CD4-positive, alpha-beta memory T cell (primary cell): ENCODE data around the gene COPZ2. TPM values are rescaled to one million over a fixed set of nuclear protein-coding genes. Genes with fewer than 3 reads are reported as not detected.

Experiments used
- CTCF ChIA-PET: fragments of 350-600 bp; sonication (Branson Sonifier 250); formaldehyde crosslinking; loops from one replicate; lab custom pipeline; 2021; ENCODE audit warnings: inconsistent platforms; ENCODE audit not compliant: partially characterized antibody; lab: Charles Lee
- POLR2A ChIA-PET: fragments of 350-600 bp; sonication (Branson Sonifier 250); formaldehyde crosslinking; loops from one replicate; lab custom pipeline; 2021; ENCODE audit not compliant: partially characterized antibody; lab: Charles Lee
- DNase-seq, 5 donors: peaks; one replicate each; pipeline versions ENCODE4 v3.0.0 to v3.0.0-alpha.2; 2020 to 2022; ENCODE audit warnings: mixed read lengths in 1 of 5
- H3K27ac ChIP-seq: one replicate; pipeline ENCODE4 v1.7.0; 2013; ENCODE audit warnings: low read depth, low read length
- H3K27me3 ChIP-seq: 2 replicates; pipeline ENCODE4 v1.7.0; 2013; ENCODE audit warnings: mild to moderate bottlenecking, low read length, moderate library complexity; ENCODE audit not compliant: insufficient read depth
- H3K36me3 ChIP-seq: 2 replicates; pipeline ENCODE4 v1.7.0; 2013; ENCODE audit warnings: mild to moderate bottlenecking, low read length, moderate library complexity; ENCODE audit not compliant: insufficient read depth
- H3K4me1 ChIP-seq: 2 replicates; pipeline ENCODE4 v1.7.0; 2013; ENCODE audit warnings: mild to moderate bottlenecking, low read length, moderate library complexity; ENCODE audit not compliant: insufficient read depth
- H3K4me3 ChIP-seq, 2 donors: one replicate each; pipeline ENCODE4 v1.7.0; 2013; ENCODE audit warnings: low read length in 2 of 2, mild to moderate bottlenecking in 1 of 2
- H3K9me3 ChIP-seq, 2 donors: one replicate each; pipeline ENCODE4 v1.7.0; 2013; ENCODE audit warnings: low read length in 2 of 2, control low read depth in 1 of 2; ENCODE audit not compliant: control insufficient read depth in 1 of 2
- H3K27ac Mint-ChIP-seq, 7 donors: one replicate each; pipeline ENCODE4 v1.8.0; 2020 to 2021; ENCODE audit warnings: mixed read lengths in 7 of 7, mild to moderate bottlenecking in 6 of 7, inconsistent platforms in 3 of 7, moderate library complexity in 3 of 7
- H3K27me3 Mint-ChIP-seq, 2 donors: one replicate each; pipeline ENCODE4 v1.8.0; 2020 to 2021; ENCODE audit warnings: mixed read lengths in 2 of 2
- H3K36me3 Mint-ChIP-seq, 2 donors: one replicate each; pipeline ENCODE4 v1.8.0; 2020 to 2021; ENCODE audit warnings: mixed read lengths in 2 of 2, inconsistent platforms in 1 of 2, mild to moderate bottlenecking in 1 of 2
- H3K4me1 Mint-ChIP-seq, 4 donors: one replicate each; pipeline ENCODE4 v1.8.0; 2020 to 2021; ENCODE audit warnings: mixed read lengths in 4 of 4, mild to moderate bottlenecking in 1 of 4
- H3K4me3 Mint-ChIP-seq, 8 donors: one replicate each; pipeline ENCODE4 v1.8.0; 2020 to 2021; ENCODE audit warnings: mixed read lengths in 8 of 8, mild to moderate bottlenecking in 7 of 8, moderate library complexity in 6 of 8, inconsistent platforms in 3 of 8
- H3K9me3 Mint-ChIP-seq, 8 donors: one replicate each; pipeline ENCODE4 v1.8.0; 2020 to 2021; ENCODE audit warnings: mixed read lengths in 8 of 8, mild to moderate bottlenecking in 5 of 8, inconsistent platforms in 3 of 8, moderate library complexity in 1 of 8
- intact Hi-C: fragments of 100-400 bp; cut with micrococcal nuclease; formaldehyde crosslinking; loops from one replicate; pipeline ENCODE4 v1.15.1; 2023
- polyA plus RNA-seq, 2 donors: library from polyadenylated mRNA; unstranded; fragments of 300-500 nt; fragmentation: Illumina TruSeq; gene quantifications; one replicate each; pipeline ENCODE4 v1.2.3, GENCODE V29; 2021
- total RNA-seq, 2 experiments: library from RNA; stranded (reverse); gene quantifications; one replicate each; pipeline ENCODE4 v1.2.3, GENCODE V29; 2021

COPZ2 gene
- total and polyA plus RNA-seq, 4 experiments from 2014 or later = 1.6 to 2.0 (median 1.9) TPM

DNA sequence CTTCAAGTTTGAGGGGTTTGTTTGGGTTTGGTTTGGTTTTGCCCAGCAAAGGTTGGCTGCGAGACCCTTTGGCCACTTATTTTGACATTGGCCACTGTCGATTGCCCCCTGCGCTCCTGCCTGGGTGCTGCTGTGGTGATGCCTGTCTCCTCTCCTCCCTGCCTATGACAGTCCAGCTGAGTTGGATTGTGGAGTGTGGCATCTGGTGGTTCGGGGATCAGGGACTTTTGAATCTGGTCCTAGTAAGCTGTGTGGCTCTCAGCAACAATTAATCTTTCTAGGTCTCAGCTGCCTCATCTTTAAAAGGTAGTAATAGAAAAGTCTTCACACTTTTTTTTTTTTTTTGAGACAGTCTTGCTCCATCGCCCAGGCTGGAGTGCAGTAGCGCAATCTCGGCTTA, 39.6 kb downstream of the COPZ2 start:
- Histone ChIP-seq H3K4me3 (no peak overlapping the region), H3K27ac (no peak overlapping the region), H3K27me3 (no peaks in the 10 kb centered on the region), H3K9me3 (no peaks in the 10 kb centered on the region), H3K36me3 (no peaks in the 10 kb centered on the region), H3K4me1 (peaks cover 3% of the 10 kb centered on the region)
- Mint-ChIP-seq H3K36me3 (no peaks in the 10 kb centered on the region), H3K4me1 (peaks cover 0 to 5% (median under 1%) of the 10 kb centered on the region in 4 donors), H3K27ac (no peak overlapping the region), H3K9me3 (no peaks in the 10 kb centered on the region), H3K27me3 (peaks cover 0 to 9% of the 10 kb centered on the region in 2 donors), H3K4me3 (no peak overlapping the region)
- POLR2A ChIA-PET = no interaction called here
- no peak for DNase-seq
- intact Hi-C loops = no loop called here
- CTCF ChIA-PET = no interaction called here

GRCh38 chr17:47997586-47997985, 40.0 kb downstream of the COPZ2 start:
- CTCF ChIA-PET = no interaction called here
- no peak overlapping the region for H3K27ac ChIP-seq
- no peaks in the 10 kb centered on the region for H3K36me3 ChIP-seq
- Mint-ChIP-seq H3K36me3 (no peaks in the 10 kb centered on the region), H3K4me3 (no peak overlapping the region), H3K9me3 (no peaks in the 10 kb centered on the region), H3K4me1 (peaks cover 0 to 5% (median under 1%) of the 10 kb centered on the region in 4 donors), H3K27me3 (peaks cover 0 to 5% of the 10 kb centered on the region in 2 donors), H3K27ac (no peak overlapping the region)
- no peaks in the 10 kb centered on the region for H3K9me3 ChIP-seq
- intact Hi-C loops = no loop called here
- no peaks in the 10 kb centered on the region for H3K4me1 ChIP-seq
- H3K4me3 ChIP-seq = no peak overlapping the region
- H3K27me3 ChIP-seq = no peaks in the 10 kb centered on the region
- DNase-seq = no peak
- POLR2A ChIA-PET = interaction anchor here (0.6 kb wide), 1 partner anchor 19 kb away, joined by 3 read pairs; no protein-coding TSS in a partner anchor

- intact Hi-C loops = no loop called here
- ChIA-PET POLR2A (no interaction called here), CTCF (interaction anchor here (0.6 kb wide), 1 partner anchor 154 kb away, joined by 3 read pairs; no protein-coding TSS in a partner anchor)
- Mint-ChIP-seq H3K36me3 (no peaks in the 10 kb centered on the region), H3K4me3 (no peak overlapping the region), H3K9me3 (no peaks in the 10 kb centered on the region), H3K27me3 (peaks cover 0 to 5% of the 10 kb centered on the region in 2 donors), H3K4me1 (peaks cover 0 to 5% (median under 1%) of the 10 kb centered on the region in 4 donors), H3K27ac (no peak overlapping the region)
- no peaks in the 10 kb centered on the region for H3K4me1 ChIP-seq
- no peaks in the 10 kb centered on the region for H3K36me3 ChIP-seq
- DNase-seq = no peak
- H3K27me3 ChIP-seq = no peaks in the 10 kb centered on the region
- H3K9me3 ChIP-seq = no peaks in the 10 kb centered on the region
- H3K4me3 ChIP-seq = no peak overlapping the region
- H3K27ac ChIP-seq = no peak overlapping the region
Observed at GRCh38 chr17:47996201-47996600, 41.4 kb downstream of the COPZ2 start.

DNA sequence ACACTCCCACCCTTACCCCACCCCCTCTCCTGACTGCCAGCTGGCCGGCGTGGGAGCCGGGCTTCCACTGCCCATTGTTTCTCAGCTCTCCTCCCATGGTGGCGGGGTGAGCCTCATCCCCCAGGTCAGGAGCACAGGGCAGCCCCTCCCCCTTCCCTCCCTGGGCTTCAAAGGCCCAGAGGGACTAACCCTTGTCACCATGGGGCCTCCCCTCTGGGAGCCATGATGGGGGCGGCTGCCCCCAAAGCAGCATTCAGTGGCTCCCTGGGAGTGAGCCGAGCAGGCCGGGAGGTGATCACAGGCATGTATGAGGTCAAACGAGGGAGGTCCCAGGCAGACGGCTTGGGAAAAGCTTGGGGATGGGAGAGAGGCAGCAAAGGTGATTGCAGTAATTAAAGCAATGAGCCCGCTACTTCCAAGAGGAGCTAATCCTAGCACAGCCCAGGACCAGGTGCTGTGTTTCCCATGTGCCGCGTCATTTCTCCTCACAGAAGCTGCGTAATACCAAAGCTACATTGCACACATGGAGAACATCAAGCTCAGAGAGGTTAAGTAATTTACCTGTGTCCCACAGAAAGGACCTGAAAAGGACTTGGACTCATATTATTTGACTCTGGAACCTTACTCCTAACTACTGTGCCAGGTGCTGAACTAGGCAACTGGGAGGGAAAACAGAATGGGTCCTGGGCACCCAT, 42.2 kb downstream of the COPZ2 start:
- H3K27me3 Mint-ChIP-seq = peaks cover 0 to 5% of the 10 kb centered on the region in 2 donors
- CTCF ChIA-PET = interaction anchor here (0.6 kb wide), 1 partner anchor 153 kb away, joined by 3 read pairs; no protein-coding TSS in a partner anchor
- DNase-seq = no peak
- no peak overlapping the region for H3K4me3 Mint-ChIP-seq
- H3K9me3 Mint-ChIP-seq = no peaks in the 10 kb centered on the region
- H3K27ac ChIP-seq = no peak overlapping the region
- intact Hi-C loops = no loop called here
- H3K36me3 Mint-ChIP-seq = no peaks in the 10 kb centered on the region
- H3K4me3 ChIP-seq = no peak overlapping the region
- POLR2A ChIA-PET = no interaction called here
- H3K27me3 ChIP-seq = no peaks in the 10 kb centered on the region
- no peak overlapping the region for H3K27ac Mint-ChIP-seq
- no peaks in the 10 kb centered on the region for H3K9me3 ChIP-seq
- H3K4me1 ChIP-seq = no peaks in the 10 kb centered on the region
- H3K4me1 Mint-ChIP-seq = peaks cover 0 to 5% (median under 1%) of the 10 kb centered on the region in 4 donors
- H3K36me3 ChIP-seq = no peaks in the 10 kb centered on the region

GRCh38 chr17:47994724-47995123, 42.9 kb downstream of the COPZ2 start:
- no peaks in the 10 kb centered on the region for H3K9me3 Mint-ChIP-seq
- Histone ChIP-seq H3K27me3 (no peaks in the 10 kb centered on the region), H3K36me3 (no peaks in the 10 kb centered on the region), H3K4me3 (no peak overlapping the region), H3K27ac (no peak overlapping the region), H3K4me1 (no peaks in the 10 kb centered on the region), H3K9me3 (no peaks in the 10 kb centered on the region)
- H3K27me3 Mint-ChIP-seq = peaks cover 0 to 5% of the 10 kb centered on the region in 2 donors
- peaks cover 0 to 7% (median 2%) of the 10 kb centered on the region in 4 donors for H3K4me1 Mint-ChIP-seq
- no peak overlapping the region for H3K4me3 Mint-ChIP-seq
- no peak for DNase-seq
- intact Hi-C loops = no loop called here
- no peaks in the 10 kb centered on the region for H3K36me3 Mint-ChIP-seq
- CTCF ChIA-PET = interaction anchor here (1.5 kb wide), 1 partner anchor 16 kb away, joined by 3 read pairs; no protein-coding TSS in a partner anchor
- POLR2A ChIA-PET = no interaction called here
- no peak overlapping the region for H3K27ac Mint-ChIP-seq

GRCh38 chr17:47993964-47994363, 43.6 kb downstream of the COPZ2 start:
- H3K27ac ChIP-seq = no peak overlapping the region
- POLR2A ChIA-PET = no interaction called here
- intact Hi-C loops = no loop called here
- no peaks in the 10 kb centered on the region for H3K27me3 ChIP-seq
- no peak overlapping the region for H3K27ac Mint-ChIP-seq
- H3K4me1 Mint-ChIP-seq = peaks cover 0 to 11% (median 3%) of the 10 kb centered on the region in 4 donors
- peaks cover 0 to 5% of the 10 kb centered on the region in 2 donors for H3K27me3 Mint-ChIP-seq
- no peaks in the 10 kb centered on the region for H3K9me3 Mint-ChIP-seq
- DNase-seq = no peak
- no peaks in the 10 kb centered on the region for H3K4me1 ChIP-seq
- no peak overlapping the region for H3K4me3 Mint-ChIP-seq
- no peaks in the 10 kb centered on the region for H3K36me3 Mint-ChIP-seq
- no peaks in the 10 kb centered on the region for H3K36me3 ChIP-seq
- CTCF ChIA-PET = interaction anchor here (1.5 kb wide), 2 partner anchors 15 to 23 kb away, joined by 3 to 4 read pairs; partner anchors contain the start of gene CDK5RAP3
- H3K4me3 ChIP-seq = no peak overlapping the region
- no peaks in the 10 kb centered on the region for H3K9me3 ChIP-seq

- ChIA-PET POLR2A (no interaction called here), CTCF (interaction anchor here (1.5 kb wide), 2 partner anchors 15 to 22 kb away, joined by 3 to 4 read pairs; partner anchors contain the start of gene CDK5RAP3)
- intact Hi-C loops = no loop called here
- Mint-ChIP-seq H3K27me3 (peaks cover 0 to 5% of the 10 kb centered on the region in 2 donors), H3K36me3 (no peaks in the 10 kb centered on the region), H3K4me3 (no peak overlapping the region), H3K4me1 (peaks cover 0 to 12% (median 3%) of the 10 kb centered on the region in 4 donors), H3K27ac (no peak overlapping the region), H3K9me3 (no peaks in the 10 kb centered on the region)
- Histone ChIP-seq H3K27me3 (no peaks in the 10 kb centered on the region), H3K9me3 (no peaks in the 10 kb centered on the region), H3K4me1 (no peaks in the 10 kb centered on the region), H3K36me3 (no peaks in the 10 kb centered on the region), H3K4me3 (no peak overlapping the region), H3K27ac (no peak overlapping the region)
- no peak for DNase-seq
Observed at GRCh38 chr17:47993031-47993564, 44.5 kb downstream of the COPZ2 start.
